Activated T-cell treated with anti-CD3 and anti-CD28 coated beads for 24 hours (primary cell): Measurements from ENCODE around the gene ZIM2.

ENCODE experiments used
- DNase-seq: peaks from one replicate; pipeline ENCODE4 v3.0.0-alpha.2; 2020; ENCODE audit warnings: low read depth

The ZIM2 gene

DNA sequence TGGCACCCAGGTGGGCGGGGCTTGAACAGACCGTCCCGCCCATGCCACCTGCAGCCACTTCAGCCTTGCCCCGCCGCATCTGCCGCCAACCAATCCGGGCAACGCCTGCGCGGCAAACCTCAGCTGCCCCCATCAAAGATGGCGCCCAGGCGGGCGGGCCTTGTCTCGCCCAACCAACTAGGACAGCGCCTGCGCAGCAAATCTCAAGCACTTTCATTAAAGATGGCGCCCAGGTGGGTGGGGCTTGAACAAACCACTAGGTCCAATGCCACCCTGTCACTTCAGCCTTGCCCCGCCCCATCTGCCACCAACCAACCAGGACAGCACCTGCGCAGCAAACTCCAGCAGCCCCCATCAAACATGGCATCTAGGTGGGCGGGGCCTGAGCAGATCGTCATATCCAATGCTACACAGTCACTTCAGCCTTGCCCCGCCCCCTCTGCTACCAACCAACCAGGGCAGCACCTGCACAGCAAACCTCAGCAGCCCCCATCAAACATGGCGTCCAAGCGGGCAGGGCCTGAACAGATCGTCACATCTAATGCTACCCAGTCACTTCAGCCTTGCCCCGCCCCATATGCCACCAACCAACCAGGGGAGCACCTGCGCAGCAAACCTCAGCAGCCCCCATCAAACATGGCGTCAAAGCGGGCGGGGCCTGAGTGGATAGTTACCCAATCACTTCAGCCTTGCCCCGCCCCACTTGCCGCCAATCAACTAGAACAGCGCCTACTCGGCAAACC lies 1.4 kb downstream of the ZIM2 start:
- DNase-seq: no peak

DNA sequence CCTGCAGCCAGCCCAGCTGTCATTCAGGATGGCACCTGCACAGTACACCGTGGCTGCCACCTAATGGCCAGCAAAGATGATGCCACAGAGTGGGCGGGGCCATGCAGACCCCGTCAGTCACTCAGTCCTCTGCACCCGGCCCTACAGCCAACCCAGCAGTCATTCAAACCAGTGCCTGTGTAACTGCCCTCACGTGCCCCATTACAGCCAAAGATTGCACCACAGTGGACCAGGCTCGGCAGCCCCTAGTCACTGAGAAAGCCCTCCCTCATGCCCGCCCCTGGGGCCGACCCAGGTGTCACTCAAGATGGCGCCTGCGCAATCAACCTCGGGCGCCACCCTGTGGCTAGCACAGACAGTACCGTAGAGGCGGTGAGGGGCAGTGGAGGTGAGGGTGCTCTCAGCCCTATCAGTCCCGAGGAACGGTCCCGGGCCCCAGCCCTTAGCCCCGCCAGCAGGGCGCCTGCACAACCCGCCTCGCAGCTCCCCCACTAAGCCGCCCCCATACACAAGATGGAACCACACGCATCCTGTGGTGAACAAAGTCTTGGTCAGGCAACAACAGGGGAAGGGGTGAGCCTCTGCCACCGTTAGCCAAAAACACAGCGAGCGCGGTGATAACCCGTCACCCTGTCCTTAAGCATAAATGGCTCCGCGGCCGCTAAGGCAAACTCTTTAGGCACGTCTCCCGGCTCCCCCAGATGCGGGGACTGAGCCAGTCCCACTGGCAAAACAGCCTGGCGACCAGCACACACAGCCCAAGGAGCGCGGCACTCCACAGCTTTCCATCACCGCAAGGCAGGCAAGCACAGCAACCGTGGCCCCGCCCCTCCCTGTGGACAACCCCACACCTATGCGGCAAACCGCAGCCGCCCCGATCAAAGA lies 2.3 kb downstream of the ZIM2 start:
- no peak for DNase-seq

DNA sequence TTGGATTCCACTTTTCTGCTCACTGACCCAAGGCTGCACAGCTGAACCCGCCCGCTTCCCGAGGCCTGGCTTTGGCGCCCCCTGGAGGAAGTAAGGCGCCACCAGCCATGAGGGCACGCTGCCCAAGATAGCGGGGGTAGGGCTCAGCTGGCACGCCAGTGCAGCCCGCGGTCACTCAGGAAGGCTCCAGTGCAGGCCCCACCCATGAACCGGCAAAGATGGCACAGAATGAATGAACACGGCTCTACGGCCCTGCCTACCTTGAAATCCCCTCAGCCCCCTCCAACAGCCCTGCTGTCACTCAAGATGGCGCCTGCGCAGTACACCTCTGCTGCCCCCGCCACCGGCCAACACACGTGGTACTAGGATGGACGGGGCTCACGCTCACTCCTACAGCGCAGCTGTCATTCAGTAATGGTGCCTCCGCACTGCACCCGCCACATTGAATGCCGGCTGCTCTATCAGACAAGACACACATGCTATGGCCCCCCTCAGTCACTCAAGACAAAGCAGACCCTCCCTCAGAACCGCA lies 3.0 kb downstream of the ZIM2 start:
- DNase-seq: no peak

DNA sequence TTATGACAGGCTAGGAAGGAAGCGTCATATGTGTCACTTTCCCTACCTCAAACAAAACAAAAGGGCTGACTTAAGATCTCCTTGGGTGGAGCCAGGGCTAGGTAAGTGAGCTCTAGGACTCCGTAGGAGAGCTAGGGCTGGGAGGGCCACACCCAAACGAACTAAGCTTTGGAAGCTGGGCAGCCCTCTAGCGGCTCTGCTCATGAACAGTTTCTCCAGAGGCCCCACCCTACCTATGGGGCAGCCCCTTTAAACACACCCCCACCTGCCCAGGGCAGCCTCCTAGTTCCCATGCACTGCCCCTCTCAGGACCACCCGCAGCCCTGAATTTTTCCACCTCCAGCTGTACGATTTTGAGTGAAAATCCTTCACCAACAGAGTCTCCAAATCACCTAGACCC lies 3.5 kb downstream of the ZIM2 start:
- no peak for DNase-seq

DNA sequence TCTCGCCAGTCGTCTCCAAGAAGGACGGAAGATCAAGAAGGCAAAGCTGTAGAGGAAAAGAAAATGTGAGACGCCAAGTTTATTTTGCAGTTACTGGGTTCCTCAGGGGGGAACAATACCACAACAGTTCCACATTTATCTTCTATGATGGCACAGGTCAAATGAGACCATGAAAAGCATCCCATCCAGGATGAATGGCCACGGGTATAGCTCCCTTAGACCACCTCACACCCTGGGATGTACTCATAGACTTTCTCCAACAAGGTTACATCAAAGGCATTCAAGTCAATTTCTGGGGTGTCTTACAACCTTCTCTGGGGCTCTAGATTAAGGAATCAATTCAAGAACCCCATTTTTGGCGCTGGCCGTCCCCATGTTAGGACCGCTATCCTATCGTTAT lies 4.5 kb downstream of the ZIM2 start:
- no peak for DNase-seq

DNA sequence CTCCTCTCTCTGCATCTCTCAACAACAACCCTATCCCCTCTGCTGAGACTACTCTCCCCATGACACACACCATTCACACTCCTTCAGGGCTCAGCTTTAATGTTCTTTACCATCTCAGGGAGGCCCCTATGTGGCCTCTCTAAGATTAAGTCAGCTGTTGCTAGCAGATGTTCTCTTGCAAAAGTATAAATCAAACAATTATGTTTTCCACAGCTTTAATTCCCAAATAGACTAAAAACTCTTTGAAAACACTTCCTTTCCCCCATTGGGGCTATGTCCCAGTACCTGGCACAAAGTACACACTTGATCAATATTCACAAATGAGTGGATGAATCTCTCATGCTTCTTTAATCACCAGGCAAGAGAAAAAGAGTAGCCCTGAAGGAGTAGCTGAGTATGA lies 5.1 kb downstream of the ZIM2 start:
- no peak for DNase-seq

DNA sequence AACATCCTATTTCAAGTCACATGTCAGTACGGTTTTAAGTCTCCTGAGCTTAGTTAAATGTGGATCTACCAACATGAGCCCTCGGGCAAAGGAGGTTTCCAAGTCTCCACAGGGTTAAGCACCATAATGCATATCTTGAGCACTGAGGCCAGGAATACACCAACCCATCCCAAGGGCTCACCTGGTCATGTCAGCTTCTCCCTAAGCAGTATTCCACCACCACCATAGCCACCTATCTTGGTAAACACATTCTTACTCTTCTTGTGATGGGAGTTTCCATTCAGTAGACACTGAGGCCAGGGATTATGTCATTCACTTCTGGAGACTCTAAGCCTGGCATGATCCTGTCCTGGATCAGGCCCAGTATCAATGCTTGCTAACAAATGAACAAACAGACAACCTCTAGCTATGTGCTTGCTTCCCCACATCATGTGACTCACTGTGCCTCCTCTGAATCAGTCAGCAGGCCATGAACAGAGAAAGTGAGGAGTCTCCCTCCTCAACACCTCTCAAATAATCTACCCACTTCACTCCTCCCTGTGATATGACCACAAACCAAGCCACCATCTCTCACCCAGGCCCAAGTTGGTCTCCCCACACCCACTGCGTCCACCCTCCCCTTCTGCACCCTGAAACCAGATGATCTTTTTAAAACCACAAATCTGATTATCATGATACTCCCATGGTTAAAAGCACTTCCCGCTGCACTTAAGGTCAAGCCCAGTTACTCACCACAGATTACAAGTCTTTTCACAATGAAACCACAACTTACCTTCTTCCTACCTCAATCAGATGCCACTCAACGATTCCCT lies 5.8 kb downstream of the ZIM2 start:
- DNase-seq: no peak

DNA sequence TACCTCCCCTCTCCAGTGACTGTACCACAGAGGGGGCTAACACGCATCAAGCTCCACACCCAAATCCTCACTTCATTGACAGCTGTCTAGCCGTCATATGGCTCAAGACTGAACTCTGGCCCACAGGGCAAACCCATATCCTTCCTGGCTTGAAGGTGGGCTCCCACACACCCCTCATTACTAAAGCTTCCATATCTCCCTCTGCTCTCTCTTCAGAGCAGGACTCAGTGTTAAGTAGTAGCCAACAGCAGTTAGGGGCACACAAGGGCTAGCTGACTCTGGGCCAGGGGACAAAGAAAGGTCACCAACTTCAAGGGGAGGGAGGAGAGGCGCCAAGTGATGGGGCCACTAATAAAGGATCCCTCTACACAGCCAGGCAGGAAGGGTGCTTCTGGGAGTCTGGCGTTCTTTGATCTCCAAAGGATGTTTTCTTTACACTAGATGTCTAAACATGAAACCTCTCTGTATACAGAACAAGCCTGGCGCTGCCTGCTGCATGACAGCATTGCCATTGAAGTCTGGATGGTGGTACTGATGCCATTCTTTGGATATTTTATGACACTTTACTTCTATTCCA lies 8.1 kb downstream of the ZIM2 start:
- DNase-seq: no peak

DNA sequence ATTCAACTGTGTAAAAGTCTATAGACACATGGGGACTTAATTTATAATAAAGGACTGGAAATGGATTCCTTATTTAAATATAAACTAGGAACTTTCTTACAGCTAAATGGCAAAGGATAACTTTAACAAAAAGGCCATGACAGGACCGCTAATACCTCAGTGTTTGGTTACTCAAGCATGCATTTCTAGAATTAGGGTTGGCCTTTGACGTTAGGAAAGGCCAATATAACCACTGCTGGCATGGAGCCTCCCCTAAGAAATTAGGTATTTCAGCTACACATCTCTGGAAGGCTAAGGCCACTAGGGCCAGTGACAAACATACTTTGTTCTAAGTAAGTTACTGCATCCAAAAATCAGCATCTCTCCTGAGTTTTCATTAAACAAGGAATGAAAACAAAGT lies 9.3 kb downstream of the ZIM2 start:
- DNase-seq: no peak

DNA sequence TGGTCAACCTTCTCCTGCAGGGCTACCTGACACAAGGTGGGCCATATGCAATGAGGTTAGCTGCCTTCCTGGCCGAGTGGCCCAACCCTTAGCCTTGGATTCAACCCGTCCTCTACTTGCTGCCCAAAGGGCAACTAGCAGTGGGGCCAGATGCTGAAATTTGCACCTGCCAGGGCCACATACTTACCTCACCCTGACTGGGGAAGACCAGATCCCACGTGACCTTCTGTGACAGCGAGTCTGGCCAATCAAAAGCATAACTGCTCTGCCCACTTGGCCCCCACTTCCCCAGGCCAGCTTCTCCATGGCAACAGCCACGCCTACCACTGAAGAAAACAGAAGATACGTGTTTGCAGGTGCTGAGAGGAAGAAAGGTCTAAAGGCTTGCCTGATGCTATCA lies 10.9 kb downstream of the ZIM2 start:
- no peak for DNase-seq

DNA sequence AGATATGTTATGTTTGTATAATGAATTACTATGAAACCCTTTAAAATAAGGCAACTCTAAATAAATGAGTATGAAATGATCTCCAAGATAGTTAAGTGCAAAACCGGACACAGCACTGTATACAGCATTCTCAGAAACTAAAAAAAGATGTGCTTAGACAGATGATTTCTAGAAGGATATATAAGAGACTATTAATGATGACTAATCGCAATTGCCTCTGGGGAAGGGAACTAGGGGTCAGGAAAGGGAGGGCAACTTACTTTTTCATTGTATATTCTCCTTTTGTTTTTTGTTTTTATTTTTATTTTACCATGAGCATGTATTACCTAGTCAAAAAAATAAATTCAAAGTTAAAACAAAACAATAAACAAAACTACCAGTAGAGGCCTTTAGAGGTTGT lies 12.8 kb downstream of the ZIM2 start:
- DNase-seq: no peak

DNA sequence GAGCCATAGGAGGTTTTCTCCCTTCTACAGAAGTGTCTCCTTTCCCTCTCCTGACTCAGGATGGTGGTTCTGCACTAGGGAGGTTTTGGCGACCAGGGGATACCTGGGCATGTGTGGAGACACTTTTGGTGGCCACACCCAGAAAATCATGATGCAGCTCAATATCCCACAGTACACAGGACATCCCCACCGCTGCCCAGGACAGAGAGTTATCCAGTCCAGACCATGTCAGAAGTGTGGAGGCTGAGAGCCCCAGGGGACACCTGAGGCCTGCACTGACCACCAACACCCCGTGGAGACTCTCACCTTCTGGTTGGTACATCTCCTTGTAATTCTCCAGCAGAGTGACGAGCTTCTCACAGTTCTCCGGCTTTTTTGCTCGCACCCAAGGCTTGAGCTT lies 16.6 kb downstream of the ZIM2 start:
- no peak for DNase-seq

DNA sequence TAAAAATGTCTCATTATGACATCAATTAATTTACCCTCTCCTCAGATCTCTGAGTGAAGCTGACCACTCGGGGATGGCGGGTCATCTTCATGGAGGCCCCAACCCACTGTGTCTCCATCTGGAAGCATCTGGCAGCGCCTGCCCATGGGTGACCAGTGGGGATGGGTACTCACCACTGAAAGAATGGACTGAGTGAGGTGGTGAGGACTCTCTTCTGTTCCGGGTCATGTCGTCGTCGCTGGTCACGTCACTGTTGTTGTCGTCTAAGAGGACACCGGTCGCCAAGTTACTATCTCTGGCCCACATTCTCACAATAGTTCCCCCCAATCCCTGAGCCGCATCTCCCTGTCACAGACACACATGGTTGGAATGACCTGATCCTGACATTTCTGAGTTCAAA lies 17.1 kb downstream of the ZIM2 start:
- DNase-seq: no peak

DNA sequence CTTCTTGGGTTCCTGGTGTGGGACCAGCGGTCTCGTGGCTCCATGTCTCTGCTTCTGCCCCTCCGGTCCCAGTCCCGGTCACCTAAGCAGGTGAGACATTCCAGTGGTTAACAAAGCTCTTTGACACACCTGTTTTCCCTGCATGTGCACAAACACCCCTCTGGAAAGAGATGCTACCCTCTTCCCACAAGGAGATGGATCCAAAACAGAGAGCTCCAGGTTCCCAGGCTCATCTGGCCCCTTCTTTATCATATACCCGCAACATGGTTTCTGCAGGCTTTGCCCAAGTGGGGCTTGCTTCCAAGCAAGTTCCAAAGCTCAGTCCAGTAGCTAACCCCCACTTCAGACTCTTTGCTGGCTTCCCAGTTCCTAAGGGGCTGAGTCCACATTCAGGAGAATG lies 17.8 kb downstream of the ZIM2 start:
- no peak for DNase-seq

DNA sequence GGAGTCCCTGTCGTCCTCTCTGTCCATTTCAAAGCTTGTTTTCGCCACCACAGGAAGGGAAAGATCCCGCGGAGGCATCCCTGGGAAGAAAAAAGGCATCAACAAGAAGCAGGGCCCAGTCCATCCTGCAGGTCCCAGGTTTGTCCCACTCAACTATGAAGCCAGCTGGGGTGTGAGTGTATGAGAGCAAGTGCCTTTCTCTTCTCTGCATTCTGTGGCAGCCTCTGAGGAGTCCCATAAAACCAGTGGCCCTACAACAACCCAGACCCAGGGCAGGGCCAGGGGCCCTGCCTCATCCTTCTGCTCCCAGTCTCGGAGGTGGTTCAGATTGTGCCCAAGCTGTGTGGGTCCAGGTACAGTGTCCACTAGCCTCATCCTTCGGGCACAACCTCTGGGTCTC lies 18.9 kb downstream of the ZIM2 start:
- no peak for DNase-seq

DNA sequence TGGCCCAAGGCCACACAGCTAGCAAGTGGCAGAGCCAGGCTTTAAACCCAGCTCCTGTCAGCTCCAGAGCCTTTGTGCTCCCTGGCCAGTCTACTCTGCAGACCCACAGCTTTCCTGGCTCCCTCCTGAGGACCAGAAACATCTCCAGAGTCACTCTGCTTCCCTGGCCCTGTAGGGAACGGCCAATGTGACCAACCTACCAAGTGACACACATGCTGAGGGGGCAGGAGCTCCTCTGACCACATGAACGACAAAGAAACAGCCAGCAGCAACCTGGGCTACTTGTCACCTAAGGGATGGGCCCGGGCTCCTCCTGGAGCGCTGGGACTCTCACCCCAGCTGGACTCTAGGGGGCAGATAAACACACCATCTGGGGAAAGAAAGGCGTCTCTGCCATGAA lies 19.3 kb downstream of the ZIM2 start:
- DNase-seq: no peak

DNA sequence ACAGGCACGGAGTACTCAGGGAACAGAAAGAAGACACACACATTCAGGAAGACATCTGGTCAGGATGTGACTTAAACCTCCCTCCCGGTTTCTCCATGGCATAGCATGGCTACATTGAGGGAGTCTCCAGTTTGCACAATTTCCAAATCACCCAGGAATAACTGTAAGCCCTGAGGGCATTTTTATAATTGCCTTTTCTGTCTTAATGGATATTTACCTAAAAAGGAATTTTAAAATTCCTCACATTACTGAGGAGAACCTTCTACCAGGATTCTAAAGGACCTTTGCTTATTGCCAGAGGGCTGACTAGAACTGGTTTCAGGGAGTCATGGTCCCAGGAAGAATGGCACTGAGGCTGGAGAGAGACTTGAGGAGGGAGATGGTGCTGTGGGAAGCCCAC lies 21.4 kb downstream of the ZIM2 start:
- no peak for DNase-seq

DNA sequence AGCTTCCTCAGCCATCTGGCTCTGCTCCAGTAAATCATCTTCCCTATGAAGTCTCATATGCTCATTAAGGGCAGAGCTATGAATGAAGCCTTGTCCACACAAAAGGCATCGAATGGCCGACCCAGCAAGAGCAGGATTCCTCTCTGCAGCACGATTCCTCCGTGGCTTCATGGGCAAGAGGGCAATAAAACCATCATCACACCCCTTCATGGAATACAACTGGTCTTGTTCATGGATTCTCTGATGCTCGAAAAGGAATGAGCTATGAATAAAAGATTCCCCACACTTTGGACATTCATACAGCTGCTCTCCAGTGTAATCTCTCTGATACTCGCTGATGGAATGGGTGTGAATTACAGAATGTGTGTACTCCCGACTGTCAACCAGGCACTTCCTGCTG lies 25.9 kb downstream of the ZIM2 start:
- DNase-seq: no peak

DNA sequence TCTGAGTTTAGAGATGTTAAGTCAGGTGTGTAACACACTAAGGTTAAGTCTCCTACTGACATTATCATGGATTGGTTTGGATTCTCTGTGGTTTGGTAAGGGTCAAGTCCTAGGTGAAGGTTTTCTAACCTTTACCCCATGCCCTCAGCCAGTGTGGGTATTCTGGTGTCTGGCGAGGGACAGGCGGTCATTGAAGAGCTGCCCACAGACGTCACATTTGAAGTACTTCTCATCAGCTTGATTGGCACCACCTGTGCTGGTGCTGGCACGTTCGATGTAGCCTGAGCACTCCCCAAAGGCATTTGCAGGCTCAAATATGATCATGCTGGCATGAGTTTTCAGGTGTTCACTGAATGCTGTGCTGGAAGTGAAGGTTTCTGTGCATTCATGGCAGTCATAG lies 27.0 kb downstream of the ZIM2 start:
- no peak for DNase-seq

DNA sequence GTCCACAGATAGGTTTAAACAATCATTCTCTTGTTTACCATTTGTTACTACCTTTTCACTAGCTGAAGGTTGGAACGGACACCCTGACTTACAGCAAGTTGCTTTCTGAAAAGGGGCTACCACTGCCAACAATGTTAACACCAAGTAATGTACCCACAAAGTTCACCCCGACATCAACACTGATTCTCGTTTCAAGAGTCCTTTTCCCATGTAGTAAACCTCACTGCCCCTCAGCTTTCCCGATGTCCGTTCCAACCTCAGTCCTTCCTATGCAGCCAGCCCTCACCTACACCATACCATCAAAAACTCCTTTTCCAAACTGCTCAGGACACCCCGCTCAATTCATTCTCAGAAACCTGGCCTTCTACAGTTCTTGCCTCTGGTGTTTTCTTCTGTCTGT lies 29.0 kb downstream of the ZIM2 start:
- no peak for DNase-seq

DNA sequence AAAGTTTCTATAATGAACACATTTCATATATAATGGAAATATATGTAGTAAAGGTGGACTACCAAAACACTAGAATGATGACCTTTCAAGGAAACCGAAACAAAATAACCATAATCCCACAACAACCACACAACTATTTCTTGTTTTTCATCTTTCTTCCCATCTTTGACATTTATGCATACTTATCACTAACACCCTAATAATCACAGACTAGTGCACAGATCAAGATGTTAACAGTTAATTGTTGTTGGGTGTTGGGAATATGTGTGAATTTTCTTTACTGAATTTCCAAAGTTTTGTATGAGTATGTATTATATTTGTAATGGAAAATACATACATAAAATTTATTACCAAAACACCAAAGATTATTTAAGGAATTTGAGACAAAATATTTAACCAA lies 30.3 kb downstream of the ZIM2 start:
- DNase-seq: no peak

DNA sequence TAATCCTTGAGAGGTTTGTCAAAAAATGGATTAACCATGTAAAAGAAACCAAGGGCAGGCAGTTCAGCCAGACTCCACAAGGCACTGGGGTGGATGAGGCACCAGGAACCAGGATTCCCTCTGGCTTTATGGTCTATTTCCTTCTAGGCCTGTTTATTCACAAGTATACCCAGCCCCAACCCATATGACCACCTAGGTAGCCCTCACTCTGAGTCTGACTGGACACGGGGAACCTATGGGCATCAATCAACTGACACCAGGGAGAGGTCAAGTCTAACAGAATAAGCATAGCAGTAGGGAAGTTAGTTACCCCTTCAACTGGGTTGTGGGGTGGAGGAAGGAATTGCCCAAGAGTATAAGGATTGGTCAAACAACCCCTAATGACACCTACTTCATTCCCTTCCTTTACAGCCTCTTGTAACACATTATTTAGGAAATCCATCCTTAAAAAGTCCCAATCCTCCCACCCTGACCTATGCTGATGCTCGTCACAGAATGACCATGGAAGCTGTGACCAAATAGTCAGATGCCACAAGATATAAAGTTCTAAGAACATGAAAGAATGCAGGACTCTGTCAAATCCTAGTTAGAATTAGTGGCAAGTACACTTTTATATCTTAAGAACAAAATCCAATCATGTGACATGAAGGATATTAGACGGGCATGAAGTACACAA lies 31.7 kb downstream of the ZIM2 start:
- DNase-seq: no peak
